HG03159 (cell line): ENCODE measurements around the gene ITGA11.

Experiments used
- ATAC-seq: cut with Tn5 transposase; IDR thresholded peaks from one replicate; pipeline ENCODE4 v1.9.1; 2021; ENCODE audit warnings: mild to moderate bottlenecking, moderate library complexity; ENCODE audit not compliant: unreplicated experiment

ITGA11 gene, protein sequence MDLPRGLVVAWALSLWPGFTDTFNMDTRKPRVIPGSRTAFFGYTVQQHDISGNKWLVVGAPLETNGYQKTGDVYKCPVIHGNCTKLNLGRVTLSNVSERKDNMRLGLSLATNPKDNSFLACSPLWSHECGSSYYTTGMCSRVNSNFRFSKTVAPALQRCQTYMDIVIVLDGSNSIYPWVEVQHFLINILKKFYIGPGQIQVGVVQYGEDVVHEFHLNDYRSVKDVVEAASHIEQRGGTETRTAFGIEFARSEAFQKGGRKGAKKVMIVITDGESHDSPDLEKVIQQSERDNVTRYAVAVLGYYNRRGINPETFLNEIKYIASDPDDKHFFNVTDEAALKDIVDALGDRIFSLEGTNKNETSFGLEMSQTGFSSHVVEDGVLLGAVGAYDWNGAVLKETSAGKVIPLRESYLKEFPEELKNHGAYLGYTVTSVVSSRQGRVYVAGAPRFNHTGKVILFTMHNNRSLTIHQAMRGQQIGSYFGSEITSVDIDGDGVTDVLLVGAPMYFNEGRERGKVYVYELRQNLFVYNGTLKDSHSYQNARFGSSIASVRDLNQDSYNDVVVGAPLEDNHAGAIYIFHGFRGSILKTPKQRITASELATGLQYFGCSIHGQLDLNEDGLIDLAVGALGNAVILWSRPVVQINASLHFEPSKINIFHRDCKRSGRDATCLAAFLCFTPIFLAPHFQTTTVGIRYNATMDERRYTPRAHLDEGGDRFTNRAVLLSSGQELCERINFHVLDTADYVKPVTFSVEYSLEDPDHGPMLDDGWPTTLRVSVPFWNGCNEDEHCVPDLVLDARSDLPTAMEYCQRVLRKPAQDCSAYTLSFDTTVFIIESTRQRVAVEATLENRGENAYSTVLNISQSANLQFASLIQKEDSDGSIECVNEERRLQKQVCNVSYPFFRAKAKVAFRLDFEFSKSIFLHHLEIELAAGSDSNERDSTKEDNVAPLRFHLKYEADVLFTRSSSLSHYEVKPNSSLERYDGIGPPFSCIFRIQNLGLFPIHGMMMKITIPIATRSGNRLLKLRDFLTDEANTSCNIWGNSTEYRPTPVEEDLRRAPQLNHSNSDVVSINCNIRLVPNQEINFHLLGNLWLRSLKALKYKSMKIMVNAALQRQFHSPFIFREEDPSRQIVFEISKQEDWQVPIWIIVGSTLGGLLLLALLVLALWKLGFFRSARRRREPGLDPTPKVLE

DNA sequence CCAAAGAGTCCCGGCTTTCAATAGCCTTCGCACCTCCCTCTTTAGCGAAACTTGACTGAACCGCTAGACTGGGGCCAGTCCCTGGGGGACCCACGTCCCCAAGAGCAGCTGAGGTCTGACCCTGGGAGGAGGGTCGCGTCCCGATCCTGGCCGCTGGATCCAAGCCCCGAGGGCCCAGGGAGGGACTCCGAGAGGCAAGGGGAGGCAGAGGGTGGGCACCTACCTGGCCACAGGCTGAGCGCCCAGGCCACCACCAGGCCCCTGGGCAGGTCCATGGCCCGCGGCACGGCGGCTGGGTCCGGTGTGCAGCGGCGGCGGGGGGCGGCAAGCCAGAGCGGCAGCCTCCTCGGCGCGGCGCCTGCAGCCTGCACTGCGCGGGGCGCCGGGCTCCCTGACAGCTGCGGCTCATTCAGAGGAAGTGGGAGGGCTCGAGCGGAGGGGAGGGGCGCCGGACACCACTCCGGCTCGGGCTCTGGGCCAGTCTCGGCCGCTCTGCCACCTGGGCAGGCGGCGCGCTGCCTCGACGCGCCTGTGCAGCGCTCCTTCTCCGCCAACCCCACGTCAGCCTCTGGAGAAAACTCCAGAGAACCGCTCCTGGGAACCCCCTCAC lies at the start of gene ITGA11:
Gene ITGA11 (minus strand): TSS at position 372 of the 610 bp plus-strand sequence. CDS start 97 bp downstream, at position 275.
- ATAC-seq = no peak

DNA sequence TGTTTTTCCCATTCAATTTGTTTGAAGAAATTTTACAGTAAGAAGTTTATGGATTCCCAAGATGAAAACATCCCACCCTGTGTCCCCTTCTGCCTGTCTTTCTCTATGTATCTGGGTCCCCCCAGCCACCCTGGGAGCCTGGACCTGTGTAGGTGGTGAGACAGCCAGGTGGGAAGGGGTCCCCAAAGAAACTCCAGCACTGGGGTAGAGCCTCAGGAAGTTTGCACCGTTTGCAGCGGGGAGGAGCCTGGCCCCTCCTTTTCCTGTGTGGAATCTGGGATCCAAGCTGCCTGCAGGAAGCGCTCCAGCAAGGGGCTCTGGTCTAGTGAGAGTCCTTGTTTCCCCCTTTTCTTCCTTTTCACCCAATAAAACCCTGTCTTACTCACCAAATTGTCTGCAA lies 49.4 kb upstream of the ITGA11 start:
- ATAC-seq = no peak

DNA sequence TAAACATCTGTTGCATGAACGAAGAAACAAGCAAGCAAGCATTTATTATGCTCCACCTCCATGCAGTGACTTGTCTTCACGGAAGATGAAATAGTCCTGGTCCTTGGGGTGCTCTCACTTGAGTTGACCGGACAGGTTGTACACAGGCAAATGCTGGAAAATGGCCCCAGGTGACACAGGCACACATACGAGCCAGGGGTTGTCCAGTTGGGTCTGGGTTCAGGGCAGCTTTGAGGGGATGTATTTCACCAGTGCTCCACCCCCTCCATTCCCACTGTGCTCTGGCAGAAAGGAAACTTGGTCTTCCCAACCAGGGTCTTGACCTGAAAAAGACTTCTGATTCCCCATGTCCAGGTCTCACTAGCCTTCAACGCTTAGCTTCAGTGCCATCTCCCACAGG lies 48.3 kb upstream of the ITGA11 start:
- no peak for ATAC-seq

DNA sequence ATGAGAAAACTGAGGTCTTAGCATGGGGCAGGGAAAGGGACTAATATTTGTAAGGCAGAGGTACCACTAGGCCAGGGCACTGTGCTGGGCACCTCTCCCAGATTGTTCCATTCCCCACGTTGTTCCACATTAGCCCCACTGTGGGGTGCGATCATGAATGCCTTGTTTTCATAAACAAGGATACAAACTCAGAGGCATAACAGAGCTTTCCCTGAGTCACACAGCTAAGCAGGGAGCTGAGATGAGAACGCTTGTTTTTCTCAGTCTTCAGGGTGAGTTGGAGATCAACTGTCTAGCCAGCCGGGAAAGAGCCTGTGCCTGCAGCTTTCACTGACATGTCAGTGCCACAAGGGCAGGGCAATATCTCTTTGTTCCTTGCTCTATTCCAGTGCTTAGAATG lies 47.9 kb upstream of the ITGA11 start:
- ATAC-seq = no peak

DNA sequence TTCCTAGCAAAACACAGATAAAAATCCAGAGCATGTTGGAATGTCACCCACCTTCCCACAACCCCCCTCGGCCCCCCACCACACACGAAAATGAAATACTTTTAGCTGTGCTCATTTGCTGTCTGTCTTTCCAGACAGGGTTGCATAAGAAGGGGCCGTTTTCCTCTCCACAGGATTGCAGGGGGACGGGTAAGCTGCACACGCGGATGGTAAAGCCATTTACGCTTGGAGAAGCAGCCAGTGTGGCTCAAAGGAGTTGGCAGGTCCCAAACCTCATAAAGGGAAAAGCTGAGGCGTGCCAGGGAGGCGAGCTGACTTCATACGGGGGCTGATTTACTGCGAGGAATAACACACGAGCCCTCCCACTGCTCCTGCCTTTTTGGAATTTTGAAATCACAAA lies 47.4 kb upstream of the ITGA11 start:
- no peak for ATAC-seq

DNA sequence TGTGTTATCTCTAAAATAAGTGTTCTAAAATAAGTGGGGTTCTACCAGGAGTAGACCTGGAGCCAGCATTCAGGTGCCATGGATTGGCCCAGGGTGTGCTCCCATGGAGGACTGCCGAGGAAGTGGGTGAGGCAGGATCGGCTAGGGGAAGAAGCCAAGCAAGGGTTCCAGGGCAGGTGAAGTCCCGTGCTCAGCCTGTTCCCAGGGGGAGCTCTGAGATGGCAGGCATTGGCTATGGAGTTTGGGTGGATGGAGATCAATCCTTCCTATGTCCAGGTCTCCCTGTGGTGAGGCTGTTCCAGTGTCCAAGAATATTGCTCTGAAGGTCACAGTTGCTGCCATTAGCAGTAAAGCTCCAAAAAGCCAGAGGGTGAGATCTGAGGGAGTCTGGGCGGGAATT lies 46.9 kb upstream of the ITGA11 start:
- ATAC-seq = no peak

DNA sequence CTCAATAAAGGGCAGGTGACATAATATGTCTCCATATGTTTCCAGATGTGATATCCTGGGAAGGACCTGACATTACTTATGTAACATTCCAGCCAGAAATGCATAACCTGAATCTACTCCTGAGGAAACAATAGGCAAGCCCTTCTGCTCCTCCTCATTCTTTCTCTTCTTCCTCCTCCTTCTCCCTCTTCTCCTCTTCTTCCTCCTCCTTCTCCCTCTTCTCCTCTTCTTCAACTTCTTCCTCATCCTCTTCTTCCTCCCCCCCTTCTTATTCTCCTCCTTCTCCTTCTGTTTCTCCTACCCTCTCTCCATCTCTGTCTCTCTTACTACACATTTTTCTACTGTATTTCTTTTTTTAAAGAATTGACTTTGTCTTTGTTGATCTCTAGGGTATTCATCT lies 43.5 kb upstream of the ITGA11 start:
- no peak for ATAC-seq

DNA sequence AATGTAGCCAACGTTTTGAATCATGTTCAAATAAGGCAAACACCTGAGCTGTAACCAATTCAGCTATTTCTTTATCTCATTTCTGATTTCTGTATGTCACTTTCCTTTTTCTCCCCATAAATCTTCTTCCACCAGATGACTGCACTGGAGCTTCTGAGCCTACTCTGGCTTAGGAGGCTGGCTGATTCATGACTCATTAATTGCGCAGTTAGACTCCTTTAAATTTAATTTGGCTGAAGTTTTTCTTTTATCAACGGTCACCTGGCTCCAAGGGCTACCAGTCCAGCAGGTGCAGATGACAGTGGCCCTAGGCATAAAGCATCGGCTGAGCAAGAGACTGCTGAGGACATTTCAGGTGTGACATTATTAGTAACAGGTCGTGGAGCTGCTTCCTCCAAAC lies 39.6 kb upstream of the ITGA11 start:
- ATAC-seq = no peak

DNA sequence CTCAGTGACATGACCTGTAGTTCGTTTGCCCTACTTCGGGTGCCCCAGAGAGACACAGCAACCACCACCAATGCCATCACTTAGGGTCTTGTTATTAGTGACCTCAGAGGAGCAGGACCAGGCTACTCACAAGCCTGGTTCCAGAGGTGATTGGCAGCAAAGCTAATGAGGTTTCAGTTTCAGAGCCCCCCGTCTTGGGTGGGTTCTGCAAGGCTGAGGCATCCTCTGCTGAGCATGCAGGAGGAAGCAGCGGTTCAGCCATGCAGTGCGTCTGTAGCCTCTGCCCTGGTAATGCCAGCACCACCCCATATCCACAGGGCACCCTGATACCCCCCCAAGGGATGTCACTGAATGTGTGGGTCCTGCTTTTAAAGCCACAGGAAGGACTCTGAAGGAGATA lies 39.0 kb upstream of the ITGA11 start:
- ATAC-seq = no peak

DNA sequence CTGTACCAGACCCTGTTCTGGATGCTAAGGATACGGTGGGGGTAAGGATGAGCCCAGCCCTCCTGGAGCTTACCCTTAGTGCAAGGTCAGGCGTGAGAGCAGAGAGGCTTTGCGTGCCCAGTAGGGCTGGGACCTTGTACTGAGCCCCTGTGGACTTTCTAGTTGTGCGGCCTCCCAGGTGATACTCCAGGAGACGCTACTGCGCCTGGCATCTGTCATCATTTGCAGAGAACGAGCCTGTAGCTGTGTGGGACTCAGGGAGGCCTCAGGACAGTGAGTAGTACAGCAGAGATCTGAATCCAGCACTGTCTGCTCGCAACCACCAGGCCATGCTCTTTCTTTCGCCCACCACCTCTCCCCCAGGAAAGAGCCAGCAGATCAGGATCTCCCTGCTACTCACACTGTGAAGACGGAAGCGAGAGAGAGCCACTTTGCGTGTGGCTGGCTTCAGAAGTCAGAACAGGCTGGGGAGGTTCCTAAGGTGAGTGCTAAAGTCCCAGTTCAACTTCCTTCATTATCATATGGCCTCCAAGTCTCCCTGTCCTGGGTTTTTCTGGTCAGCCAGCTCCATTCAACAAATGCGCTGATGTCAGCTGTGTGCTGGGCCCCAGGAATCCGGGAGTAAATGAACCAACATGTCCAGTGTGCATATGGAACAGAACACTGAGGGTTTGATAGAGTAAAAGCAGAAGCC lies 38.2 kb upstream of the ITGA11 start:
- ATAC-seq = no peak

DNA sequence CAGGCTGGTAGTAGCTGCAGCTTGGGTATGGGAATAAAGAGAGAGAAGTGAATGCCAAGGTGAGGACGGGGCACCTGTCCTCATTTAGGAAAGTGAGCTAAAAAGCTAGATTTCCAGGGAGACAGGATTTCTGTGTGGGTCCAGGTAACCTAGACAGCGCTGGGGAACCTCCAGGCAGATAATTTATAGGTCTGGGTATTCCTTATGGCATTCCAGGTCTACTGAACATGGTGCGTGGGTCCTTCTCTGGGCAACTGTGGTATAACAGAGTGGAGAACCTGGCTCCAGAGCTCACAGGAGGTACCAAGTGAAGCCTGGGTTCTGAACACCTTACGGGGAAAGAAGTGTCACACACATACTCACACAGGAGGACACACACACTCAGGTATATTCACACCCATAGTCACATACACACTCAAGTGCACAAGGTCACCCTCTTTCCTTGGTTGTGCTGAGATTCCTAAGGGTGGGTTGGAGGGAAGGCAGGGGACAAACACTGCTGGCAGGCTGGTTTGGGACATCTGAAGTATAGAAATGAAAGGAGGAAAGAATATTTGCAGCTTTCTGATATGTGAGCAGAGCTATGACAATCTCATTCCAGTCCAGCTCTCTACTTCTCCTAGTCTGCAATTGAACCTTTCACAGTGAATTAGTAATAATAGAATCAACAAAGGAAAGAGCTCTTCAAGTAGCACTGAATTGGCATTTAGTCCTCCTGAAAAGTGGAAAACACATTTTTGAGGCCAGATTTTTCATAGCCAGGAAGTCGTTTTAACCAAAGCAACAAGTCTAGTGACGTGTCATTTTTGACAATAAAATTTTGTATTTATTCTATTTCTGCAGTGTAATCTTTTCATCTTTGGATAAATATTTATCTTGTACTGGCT lies 37.4 kb upstream of the ITGA11 start:
- ATAC-seq = no peak

DNA sequence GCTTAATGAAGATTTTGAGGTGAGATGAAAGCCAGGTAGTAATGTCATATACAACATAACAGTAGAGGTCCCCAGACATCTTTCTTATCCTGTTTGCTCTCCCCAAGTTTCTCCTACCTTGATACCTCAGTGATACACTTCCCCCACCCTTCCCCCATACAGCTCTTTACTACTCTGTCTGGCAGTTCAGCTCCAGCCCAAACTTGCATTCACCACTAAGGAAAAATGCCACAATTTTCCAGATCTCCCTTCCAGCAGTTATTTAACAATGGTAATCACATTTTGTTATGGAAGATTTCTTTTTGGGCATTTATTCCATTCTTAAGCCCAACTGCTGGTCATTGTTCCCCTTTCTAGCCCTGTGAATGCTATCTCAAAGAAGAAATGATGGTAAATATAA lies 34.9 kb upstream of the ITGA11 start:
- no peak for ATAC-seq

DNA sequence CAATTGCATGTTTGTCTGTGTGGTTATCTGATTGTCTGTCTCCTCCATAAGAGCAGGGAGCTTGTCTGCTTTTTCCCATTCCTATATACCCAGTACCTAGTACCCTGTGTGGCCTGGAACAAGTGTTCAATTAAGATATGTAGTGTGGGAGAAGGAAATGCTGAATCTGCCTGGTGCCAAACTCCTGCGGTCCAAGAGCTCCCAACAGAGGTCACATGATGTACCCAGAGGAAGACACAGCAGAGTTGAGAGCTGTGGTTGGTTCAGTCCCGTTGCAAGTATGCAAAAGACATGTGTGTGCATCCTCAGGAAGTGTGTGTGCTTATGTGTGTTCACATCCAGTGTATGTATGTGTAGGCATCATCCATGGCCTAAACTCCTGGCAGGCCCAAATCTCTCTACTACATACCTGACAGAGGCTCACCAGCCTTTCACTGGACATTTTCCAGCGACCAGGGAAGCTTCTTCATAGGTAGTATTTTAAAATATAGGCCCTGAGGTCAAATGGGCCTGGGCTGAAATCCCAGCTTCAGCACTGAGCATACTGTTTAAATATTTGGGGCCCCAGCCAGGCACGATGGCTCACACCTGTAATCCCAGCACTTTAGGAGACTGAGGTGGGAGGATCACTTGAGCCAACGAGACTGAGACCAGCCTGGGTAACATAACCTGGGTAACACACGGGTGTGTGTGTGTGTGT lies 34.0 kb upstream of the ITGA11 start:
- no peak for ATAC-seq

DNA sequence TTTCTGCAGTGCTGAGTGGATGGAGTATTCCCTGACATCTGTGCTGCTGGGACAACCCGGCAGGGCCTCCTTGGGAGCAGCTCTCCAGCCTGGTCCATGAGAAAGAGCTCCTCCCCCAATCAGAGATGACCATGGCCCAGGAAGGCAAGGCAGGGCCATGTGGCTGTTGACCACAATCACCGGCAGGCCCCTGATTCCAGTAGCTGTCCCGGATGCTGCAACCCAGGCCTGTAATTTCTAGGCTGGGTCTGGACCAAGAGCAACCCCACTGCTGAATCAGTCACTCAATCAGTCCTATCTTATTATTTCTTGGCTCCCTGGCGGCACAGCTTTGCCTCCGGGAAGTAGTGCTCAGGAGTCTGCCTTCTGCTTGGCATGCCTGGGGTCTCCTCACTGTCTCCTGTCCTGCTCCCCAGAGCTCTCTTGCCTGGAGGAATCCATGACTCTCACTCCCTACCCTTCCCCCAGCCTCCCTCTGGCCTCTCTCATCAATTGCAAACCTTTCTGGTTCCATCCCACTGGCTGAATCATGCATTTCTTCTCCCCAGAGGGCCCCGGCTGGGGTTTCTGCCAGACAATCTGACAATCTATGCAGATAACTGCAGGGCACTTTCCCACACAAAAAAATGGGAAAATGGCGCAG lies 32.6 kb upstream of the ITGA11 start:
- no peak for ATAC-seq

DNA sequence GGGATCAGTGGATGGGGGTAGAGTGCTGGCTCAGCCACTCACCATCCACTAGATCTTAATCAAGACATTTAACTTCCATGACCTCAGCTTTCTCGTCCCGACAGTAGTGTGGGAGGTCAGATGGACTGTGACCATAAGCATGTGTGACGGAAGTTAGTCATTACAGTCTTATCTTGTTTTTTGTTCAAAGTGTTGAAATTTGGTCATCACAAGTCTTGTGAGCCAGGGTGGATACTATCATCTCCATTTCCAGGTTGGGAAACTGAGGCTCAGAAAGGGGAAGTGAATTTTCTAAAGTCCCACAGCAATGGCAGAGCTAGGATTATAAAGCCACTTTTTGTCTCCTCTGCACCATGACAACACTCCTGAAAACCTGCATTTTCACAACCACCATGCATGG lies 32.0 kb upstream of the ITGA11 start:
- ATAC-seq = no peak

DNA sequence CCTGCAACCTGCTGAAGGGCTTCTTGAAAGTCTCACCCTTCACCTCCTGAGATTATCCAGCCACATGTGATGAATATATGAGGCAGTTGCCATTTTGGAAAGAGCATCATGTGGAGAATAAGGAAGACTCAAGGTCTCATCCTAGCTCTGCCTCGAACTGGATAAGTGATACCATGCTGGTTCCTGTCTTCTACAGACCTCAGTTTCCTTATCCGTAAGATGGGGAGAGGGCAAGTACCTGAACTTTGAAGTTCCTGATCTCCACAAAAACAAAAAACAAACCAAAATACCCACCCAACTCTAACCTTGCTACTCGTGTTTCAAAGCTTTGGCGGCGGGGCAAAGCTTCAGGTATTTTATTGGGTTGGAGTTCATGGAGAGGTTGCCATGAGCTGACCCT lies 31.5 kb upstream of the ITGA11 start:
- ATAC-seq = no peak

DNA sequence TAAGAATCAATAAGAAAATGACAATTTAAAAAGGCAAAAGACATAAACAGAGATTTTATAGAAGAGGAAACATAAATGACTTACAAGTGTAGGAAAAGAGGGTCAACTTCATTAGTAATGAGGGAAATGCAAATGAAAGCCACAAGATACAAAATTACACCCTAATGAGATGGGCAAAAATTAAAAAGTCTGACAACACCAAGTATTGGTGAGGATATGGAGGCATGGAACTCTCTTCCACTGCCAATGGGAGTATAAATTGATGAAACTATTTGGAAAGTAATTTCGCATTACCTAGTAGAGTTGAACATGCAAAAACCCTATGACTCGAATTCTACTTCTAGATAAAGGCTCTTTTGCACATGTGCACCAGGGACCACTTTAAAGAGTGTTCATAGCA lies 28.2 kb upstream of the ITGA11 start:
- ATAC-seq = no peak

DNA sequence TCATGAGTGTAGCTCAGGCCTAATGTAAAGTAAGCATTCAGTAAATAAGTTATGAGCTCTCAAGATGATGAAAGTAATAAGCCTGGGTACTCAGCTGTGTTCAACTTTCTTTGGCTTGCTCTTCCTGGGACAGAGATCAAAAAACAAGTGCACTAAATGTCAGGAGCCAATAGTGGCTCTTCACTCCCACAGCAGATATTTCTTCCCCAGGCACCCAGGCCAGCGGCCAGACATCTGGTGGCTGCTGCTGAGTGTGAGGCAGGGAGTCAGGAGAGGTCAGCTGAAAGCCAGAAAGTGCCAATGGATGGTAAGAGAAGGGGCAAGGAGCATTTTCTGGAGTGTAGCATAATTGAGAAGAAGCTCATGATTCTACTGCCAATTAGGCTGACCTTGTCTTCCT lies 18.2 kb upstream of the ITGA11 start:
- ATAC-seq = no peak
